ENCODE data around the gene TMPRSS2. TPM values are rescaled to one million over a fixed set of nuclear protein-coding genes. Genes with fewer than 3 reads are reported as not detected.
"Not testable (repeated sequence)": the region's sequence is repeated elsewhere in the genome, so short reads cannot be mapped to it uniquely, and the experiment has no call there.

TMPRSS2 gene
- polyA plus RNA-seq, 1 donor = 149 TPM

GRCh38 chr21:41428311-41428710, 79.6 kb downstream of the TMPRSS2 start:
- no peak for DNase-seq
- Histone ChIP-seq H3K27ac (ENCODE audit: low read length) (no peak overlapping the region), H3K27me3 (ENCODE audit: control insufficient read depth, insufficient read depth, low read length) (peaks cover 10% of the 10 kb centered on the region), H3K4me1 (ENCODE audit: control insufficient read depth, insufficient read depth, low read length) (peaks cover 18% of the 10 kb centered on the region), H3K4me3 (ENCODE audit: low read length) (no peak overlapping the region), H3K36me3 (ENCODE audit: control insufficient read depth, insufficient read depth, low read length) (peaks cover 2% of the 10 kb centered on the region), H3K9me3 (ENCODE audit: control insufficient read depth, low read depth, low read length) (no peaks in the 10 kb centered on the region)
- WGBS (ENCODE audit: insufficient coverage, low lambda C conversion rate) = no CpG with 5 or more reads among the region's 8 CpGs

- Histone ChIP-seq H3K4me3 (ENCODE audit: low read length) (no peak overlapping the region), H3K27me3 (ENCODE audit: control insufficient read depth, insufficient read depth, low read length) (peaks cover 10% of the 10 kb centered on the region)
- WGBS (ENCODE audit: insufficient coverage, low lambda C conversion rate) = no CpG with 5 or more reads among the region's 8 CpGs
Measured at GRCh38 chr21:41427556-41427955, 80.4 kb downstream of the TMPRSS2 start.

GRCh38 chr21:41426676-41427404, 81.1 kb downstream of the TMPRSS2 start:
- peak in 1 of 2 donors; percentile 35 for DNase-seq
- Histone ChIP-seq H3K4me1 (ENCODE audit: control insufficient read depth, insufficient read depth, low read length) (peaks cover 7% of the 10 kb centered on the region), H3K9me3 (ENCODE audit: control insufficient read depth, low read depth, low read length) (no peaks in the 10 kb centered on the region), H3K27me3 (ENCODE audit: control insufficient read depth, insufficient read depth, low read length) (peaks cover 10% of the 10 kb centered on the region), H3K36me3 (ENCODE audit: control insufficient read depth, insufficient read depth, low read length) (peaks cover 2% of the 10 kb centered on the region), H3K27ac (ENCODE audit: low read length) (no peak overlapping the region), H3K4me3 (ENCODE audit: low read length) (peak overlapping the region; percentile 87)
- no CpG with 5 or more reads among the region's 41 CpGs for WGBS (ENCODE audit: insufficient coverage, low lambda C conversion rate)

More at GRCh38 chr21:41427556-41427955, 80.4 kb downstream of the TMPRSS2 start:
- peaks cover 14% of the 10 kb centered on the region for H3K4me1 ChIP-seq (ENCODE audit: control insufficient read depth, insufficient read depth, low read length)
- peaks cover 2% of the 10 kb centered on the region for H3K36me3 ChIP-seq (ENCODE audit: control insufficient read depth, insufficient read depth, low read length)
- no peak overlapping the region for H3K27ac ChIP-seq (ENCODE audit: low read length)
- H3K9me3 ChIP-seq (ENCODE audit: control insufficient read depth, low read depth, low read length) = no peaks in the 10 kb centered on the region
- no peak for DNase-seq

- peaks cover 2% of the 10 kb centered on the region for H3K36me3 ChIP-seq (ENCODE audit: control insufficient read depth, insufficient read depth, low read length)
- DNase-seq = peak; percentile 85 to 92
- WGBS (ENCODE audit: insufficient coverage, low lambda C conversion rate) = no CpG with 5 or more reads among the region's 65 CpGs
Measured at GRCh38 chr21:41425954-41426675, 81.8 kb downstream of the TMPRSS2 start, which contains the start of gene MX1. TSS of gene MX1 (plus strand) at chr21:41426239. CDS start at chr21:41432071, 5,832 bp downstream.

GRCh38 chr21:41425588-41425953, 82.4 kb downstream of the TMPRSS2 start:
- Histone ChIP-seq H3K27me3 (ENCODE audit: control insufficient read depth, insufficient read depth, low read length) (peaks cover 10% of the 10 kb centered on the region), H3K4me3 (ENCODE audit: low read length) (peak overlapping the region; percentile 87), H3K27ac (ENCODE audit: low read length) (no peak overlapping the region), H3K4me1 (ENCODE audit: control insufficient read depth, insufficient read depth, low read length) (peaks cover 7% of the 10 kb centered on the region), H3K36me3 (ENCODE audit: control insufficient read depth, insufficient read depth, low read length) (peaks cover 2% of the 10 kb centered on the region), H3K9me3 (ENCODE audit: control insufficient read depth, low read depth, low read length) (no peaks in the 10 kb centered on the region)
- no peak for DNase-seq
- 100% methylated on average over 1 of the region's 7 CpGs for WGBS (ENCODE audit: insufficient coverage, low lambda C conversion rate)

More at GRCh38 chr21:41425954-41426675, 81.8 kb downstream of the TMPRSS2 start, which contains the start of gene MX1:
- Histone ChIP-seq H3K9me3 (ENCODE audit: control insufficient read depth, low read depth, low read length) (no peaks in the 10 kb centered on the region), H3K4me3 (ENCODE audit: low read length) (peak within 1 kb of the TSS; percentile 87), H3K27me3 (ENCODE audit: control insufficient read depth, insufficient read depth, low read length) (peaks cover 10% of the 10 kb centered on the region), H3K27ac (ENCODE audit: low read length) (no peak within 1 kb of the TSS), H3K4me1 (ENCODE audit: control insufficient read depth, insufficient read depth, low read length) (peaks cover 7% of the 10 kb centered on the region)

GRCh38 chr21:41423305-41423636, 84.7 kb downstream of the TMPRSS2 start:
- not testable (repeated sequence) for H3K4me3 ChIP-seq (ENCODE audit: low read length); H3K36me3 ChIP-seq (ENCODE audit: control insufficient read depth, insufficient read depth, low read length); H3K27ac ChIP-seq (ENCODE audit: low read length); H3K4me1 ChIP-seq (ENCODE audit: control insufficient read depth, insufficient read depth, low read length); H3K9me3 ChIP-seq (ENCODE audit: control insufficient read depth, low read depth, low read length); DNase-seq
- H3K27me3 ChIP-seq (ENCODE audit: control insufficient read depth, insufficient read depth, low read length) = peaks cover 10% of the 10 kb centered on the region
- no CpG with 5 or more reads among the region's 5 CpGs for WGBS (ENCODE audit: insufficient coverage, low lambda C conversion rate)

- Histone ChIP-seq H3K27ac (ENCODE audit: low read length) (no peak overlapping the region), H3K27me3 (ENCODE audit: control insufficient read depth, insufficient read depth, low read length) (peaks cover 10% of the 10 kb centered on the region), H3K4me3 (ENCODE audit: low read length) (no peak overlapping the region), H3K4me1 (ENCODE audit: control insufficient read depth, insufficient read depth, low read length) (peaks cover 7% of the 10 kb centered on the region), H3K9me3 (ENCODE audit: control insufficient read depth, low read depth, low read length) (no peaks in the 10 kb centered on the region), H3K36me3 (ENCODE audit: control insufficient read depth, insufficient read depth, low read length) (no peaks in the 10 kb centered on the region)
- 100% methylated on average over 1 of the region's 19 CpGs for WGBS (ENCODE audit: insufficient coverage, low lambda C conversion rate)
- no peak for DNase-seq
Measured at GRCh38 chr21:41422546-41423304, 85.2 kb downstream of the TMPRSS2 start.

GRCh38 chr21:41420998-41421397, 87.0 kb downstream of the TMPRSS2 start:
- not testable (repeated sequence) for H3K36me3 ChIP-seq (ENCODE audit: control insufficient read depth, insufficient read depth, low read length); DNase-seq; H3K9me3 ChIP-seq (ENCODE audit: control insufficient read depth, low read depth, low read length); H3K4me3 ChIP-seq (ENCODE audit: low read length); H3K4me1 ChIP-seq (ENCODE audit: control insufficient read depth, insufficient read depth, low read length); H3K27me3 ChIP-seq (ENCODE audit: control insufficient read depth, insufficient read depth, low read length)
- peak overlapping the region; percentile 95 for H3K27ac ChIP-seq (ENCODE audit: low read length)
- no CpG with 5 or more reads among the region's 8 CpGs for WGBS (ENCODE audit: insufficient coverage, low lambda C conversion rate)

GRCh38 chr21:41419921-41420862, 87.8 kb downstream of the TMPRSS2 start:
- peak; percentile 88 to 94 for DNase-seq
- no peaks in the 10 kb centered on the region for H3K36me3 ChIP-seq (ENCODE audit: control insufficient read depth, insufficient read depth, low read length)
- H3K4me3 ChIP-seq (ENCODE audit: low read length) = peak overlapping the region; percentile 66
- H3K27me3 ChIP-seq (ENCODE audit: control insufficient read depth, insufficient read depth, low read length) = no peaks in the 10 kb centered on the region
- H3K27ac ChIP-seq (ENCODE audit: low read length) = peak overlapping the region; percentile 95
- H3K9me3 ChIP-seq (ENCODE audit: control insufficient read depth, low read depth, low read length) = no peaks in the 10 kb centered on the region
- WGBS (ENCODE audit: insufficient coverage, low lambda C conversion rate) = no CpG with 5 or more reads among the region's 54 CpGs
- no peaks in the 10 kb centered on the region for H3K4me1 ChIP-seq (ENCODE audit: control insufficient read depth, insufficient read depth, low read length)

All from large intestine (tissue), 3 donors.